Measurements from ENCODE around the gene KRT31.
"Not testable (repeated sequence)": the region's sequence is repeated elsewhere in the genome, so short reads cannot be mapped to it uniquely, and the experiment has no call there.

Gene KRT31

DNA sequence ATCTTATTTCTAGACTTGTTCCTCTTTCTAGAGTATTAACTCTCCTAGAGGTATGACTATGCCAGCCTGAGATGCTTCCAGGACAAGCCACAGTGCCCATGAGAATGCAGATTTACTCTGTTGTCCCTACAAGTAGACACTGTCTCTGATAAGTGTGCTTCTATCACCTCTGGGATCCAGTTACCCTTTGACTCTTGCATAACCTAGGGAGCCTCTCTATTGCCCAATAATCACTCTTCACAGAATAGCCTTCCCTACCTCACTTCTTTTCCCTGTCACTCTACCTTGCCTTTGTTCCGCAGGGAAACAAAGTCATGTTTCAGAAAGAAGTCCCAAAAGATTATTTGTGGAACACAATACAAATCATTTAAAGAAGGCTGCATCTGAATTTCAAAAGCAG lies 13.7 kb downstream of the KRT31 start:
- no peak for DNase-seq

GRCh38 chr17:41382394-41382793 lies 15.0 kb downstream of the KRT31 start:
- no peak for DNase-seq

DNA sequence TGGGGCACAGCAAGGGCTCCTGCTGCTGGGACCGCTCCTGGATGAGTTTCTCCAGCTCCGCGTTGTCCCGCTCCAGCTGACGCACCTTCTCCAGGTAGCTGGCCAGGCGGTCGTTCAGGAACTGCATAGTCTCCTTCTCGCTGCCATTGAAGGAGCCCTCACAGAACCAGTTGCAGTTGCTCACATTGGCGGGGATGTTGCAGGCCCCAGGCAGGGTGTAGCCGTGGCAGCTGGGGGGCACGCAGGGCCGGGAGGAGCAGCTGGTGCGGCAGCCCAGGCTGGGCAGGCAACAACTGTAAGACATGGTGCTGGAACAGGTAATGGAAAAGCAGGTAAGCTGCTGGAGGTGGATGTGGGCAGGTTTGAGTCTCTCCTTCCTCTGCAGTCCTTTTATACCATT lies 15.5 kb downstream of the KRT31 start, which contains the start of gene KRT34:
TSS of gene KRT34 (minus strand) at position 364 of the 400 bp plus-strand sequence. CDS start at position 304, 60 bp downstream.
- DNase-seq, result not testable (repeated sequence)

GRCh38 chr17:41380091-41380490 lies 17.3 kb downstream of the KRT31 start:
- DNase-seq, result not testable (repeated sequence)

DNA sequence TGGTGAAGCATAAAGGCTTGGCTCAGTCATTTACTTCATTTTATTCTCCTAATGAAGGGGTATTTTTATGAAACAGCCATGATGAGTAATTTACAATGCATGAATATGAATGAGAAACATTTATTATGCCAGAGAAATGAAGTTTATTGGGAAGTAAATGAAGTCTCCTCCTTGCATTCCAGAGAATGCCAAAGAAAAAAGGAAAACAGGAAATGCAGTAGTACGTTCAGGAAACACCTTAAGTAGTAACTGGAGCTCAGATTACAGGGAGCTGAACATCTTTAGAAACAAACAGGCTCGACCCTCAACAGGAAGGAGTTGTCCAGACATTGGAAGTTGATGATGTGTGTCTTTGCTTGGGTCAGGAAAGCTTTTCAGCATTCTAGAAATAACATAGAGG lies 19.9 kb downstream of the KRT31 start:
- no peak for DNase-seq

DNA sequence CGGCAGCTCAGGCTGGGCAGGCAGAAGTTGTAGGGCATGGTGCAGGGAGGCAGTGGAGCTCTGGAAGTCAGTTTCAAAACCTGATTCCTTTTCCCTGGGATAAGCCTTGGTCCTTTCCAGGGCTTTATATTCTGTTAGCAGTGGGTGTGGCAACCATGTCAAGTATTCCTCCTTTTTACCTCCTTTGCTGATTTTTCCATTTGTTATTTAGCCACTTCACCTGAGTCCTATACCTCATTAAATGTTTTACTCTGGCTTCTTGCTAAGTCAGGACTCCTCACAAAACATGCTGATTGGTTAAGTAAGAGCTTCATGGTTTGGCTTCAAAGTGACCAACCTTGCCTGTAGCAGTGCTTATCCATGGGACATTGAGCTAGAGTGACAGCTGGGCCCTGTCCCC lies 27.7 kb downstream of the KRT31 start, which contains the start of gene KRT33B:
TSS of gene KRT33B (minus strand) at position 101 of the 400 bp plus-strand sequence. CDS start at position 38, 63 bp downstream.
- DNase-seq, result no peak

DNA sequence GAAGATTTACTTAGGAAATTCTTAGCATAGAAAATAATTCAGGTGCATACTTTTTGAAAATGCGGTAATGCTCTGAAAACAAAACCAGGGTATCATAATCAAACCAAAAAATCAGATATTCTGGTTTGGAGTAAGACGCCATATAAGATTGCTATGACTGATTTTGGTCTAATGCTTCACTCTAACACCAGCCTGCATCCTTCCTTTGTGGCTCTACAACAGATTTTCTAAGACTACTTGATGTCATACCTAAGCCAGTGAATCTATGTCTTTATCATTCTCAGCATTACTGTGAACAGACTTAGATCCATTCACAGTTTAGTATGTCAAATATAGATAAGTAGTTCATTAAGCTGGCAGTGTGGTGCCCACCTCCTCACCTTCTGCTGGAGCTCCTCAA lies 28.4 kb downstream of the KRT31 start:
- DNase-seq, result no peak

GRCh38 chr17:41367426-41368075 lies 29.9 kb downstream of the KRT31 start:
- no peak for DNase-seq

- DNase-seq, result no peak
Measured at GRCh38 chr17:41366070-41366469, 31.3 kb downstream of the KRT31 start.

DNA sequence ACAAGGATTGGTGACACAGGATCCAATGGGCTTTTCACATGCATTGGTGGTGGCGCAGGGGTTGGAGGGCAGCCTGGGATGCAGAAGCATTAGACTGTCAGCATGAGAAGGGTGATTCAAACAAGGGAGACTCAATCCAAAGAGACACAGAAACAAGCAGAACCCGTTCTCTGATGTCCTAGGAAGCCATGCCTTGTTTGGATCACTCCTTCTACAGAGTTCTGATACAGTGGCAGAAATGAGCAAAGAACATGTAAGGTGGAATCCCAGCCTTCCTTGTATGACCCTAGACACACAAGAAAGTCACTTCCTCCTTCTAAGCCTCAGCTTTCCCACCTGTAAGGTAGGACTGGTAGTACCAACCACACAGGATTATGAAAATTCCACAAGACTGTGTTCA lies 33.5 kb downstream of the KRT31 start:
- no peak for DNase-seq

DNA sequence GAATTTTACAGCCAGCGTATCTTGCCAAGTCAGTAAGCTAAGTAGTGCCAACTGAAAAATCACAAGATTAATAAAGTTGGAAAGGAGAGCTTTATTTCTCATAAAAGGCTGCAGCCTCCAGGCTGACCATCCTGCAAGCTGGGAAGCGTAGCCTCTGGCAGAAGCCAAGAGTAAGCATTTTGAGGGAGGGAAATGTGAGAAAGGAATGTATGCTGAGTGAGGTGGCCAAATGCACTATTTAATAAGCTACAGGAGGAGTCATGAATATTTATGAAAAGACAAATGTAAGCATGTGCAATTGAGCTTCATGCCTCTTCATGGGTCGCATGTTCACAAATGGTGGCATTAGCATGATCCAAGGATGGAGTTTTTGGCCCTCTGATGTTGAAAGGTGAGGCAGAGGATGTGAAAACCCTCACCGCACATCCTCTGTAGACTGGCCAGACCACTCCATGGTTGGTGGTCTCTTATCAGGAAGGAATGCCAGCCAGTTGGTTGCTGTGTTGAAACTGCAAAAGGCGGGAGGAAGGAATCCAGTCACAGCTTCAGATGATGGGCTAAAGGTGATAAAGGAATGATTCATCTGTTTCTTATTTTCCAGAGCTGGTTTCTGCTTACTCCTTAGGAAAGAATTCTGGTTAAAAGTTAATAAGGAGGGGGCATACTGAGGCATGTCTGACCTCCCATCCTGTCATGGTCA lies 37.0 kb downstream of the KRT31 start:
- no peak for DNase-seq

GRCh38 chr17:41354536-41354935 lies 42.9 kb downstream of the KRT31 start:
- no peak for DNase-seq

- DNase-seq, result no peak
Measured at GRCh38 chr17:41352597-41353366, 44.6 kb downstream of the KRT31 start.

- DNase-seq, result no peak
Measured at GRCh38 chr17:41351177-41351576, 46.2 kb downstream of the KRT31 start.

- DNase-seq, result not testable (repeated sequence)
Measured at GRCh38 chr17:41350381-41350878, 47.0 kb downstream of the KRT31 start, which contains the start of gene KRT33A. TSS of gene KRT33A (minus strand) at chr17:41350828. CDS start at chr17:41350767, 61 bp downstream.

DNA sequence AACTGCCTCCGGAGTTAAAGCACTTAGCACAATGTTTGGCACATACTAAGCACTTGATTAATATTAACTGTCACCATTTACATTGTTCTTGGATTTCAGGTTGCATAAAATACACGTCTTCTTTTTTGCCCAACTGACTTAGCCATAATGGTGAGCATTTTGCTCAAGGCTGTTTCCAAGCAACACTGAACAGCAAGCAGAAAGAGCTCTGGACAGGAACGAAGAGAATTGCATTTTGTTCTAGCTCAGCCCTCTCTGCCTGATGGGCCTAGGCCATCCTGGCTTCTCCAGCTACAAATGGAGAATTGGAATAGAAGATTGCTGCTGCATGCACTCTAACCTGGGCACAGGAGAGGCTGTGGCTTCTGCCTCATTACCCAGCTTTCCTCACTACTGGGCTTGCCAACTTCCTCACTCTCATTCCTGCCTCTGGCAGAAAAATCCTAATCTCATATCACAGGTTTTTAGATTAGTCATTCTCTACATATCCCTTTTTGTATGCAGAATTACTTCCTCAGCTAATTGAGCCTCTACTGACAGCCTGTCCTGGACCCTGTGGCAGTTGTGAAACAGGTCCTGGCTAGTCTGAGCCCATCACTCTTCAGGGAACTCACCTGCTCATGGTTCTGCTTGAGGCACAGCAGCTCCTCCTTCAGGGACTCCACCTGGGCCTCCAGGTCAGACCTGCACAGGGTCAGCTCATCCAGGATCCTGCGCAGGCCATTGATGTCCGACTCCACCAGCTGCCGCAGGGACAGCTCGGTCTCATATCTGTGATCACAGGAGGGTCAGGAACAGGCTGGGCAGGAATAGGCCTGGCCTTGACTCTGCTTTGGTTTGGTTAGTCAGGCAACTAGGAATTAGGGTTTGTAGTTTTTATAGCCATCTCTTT lies 49.3 kb downstream of the KRT31 start:
- no peak for DNase-seq

DNA sequence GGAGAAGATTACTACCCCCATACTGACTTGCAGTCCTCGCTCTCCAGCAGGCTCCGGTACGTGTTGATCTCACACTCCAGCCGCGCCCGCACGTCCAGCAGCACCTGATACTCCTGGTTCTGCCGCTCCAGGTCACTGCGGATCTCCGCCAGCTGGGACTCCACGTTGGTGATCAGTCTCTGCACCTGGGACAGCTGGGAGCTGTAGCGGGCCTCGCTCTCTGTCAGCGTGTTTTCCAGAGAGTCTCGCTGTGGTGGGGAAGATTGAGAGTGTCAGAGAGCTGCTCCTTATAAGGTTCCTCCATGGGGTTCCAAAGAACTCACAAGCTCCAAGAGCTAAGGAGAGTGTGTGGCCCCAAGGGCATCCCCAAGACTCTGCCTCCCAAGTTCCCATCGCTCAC lies 51.0 kb downstream of the KRT31 start:
- not testable (repeated sequence) for DNase-seq

- DNase-seq, result no peak
Measured at GRCh38 chr17:41345992-41346391, 51.4 kb downstream of the KRT31 start.

Data from NCI-H2081 treated with DMSO at 0.1 percent for 48 hours (cell line).